Astrocyte of the cerebellum (primary cell): Measurements from ENCODE around the gene RGL4.
"Not testable (repeated sequence)": the region's sequence is repeated elsewhere in the genome, so short reads cannot be mapped to it uniquely, and the experiment has no call there.

Experiments
- DNase-seq: peaks from one replicate; pipeline ENCODE4 v3.0.0-alpha.2; 2011; ENCODE audit warnings: low read depth
- H3K4me3 ChIP-seq: 2 replicates; pipeline ENCODE4 v1.5.1; 2011; ENCODE audit warnings: mild to moderate bottlenecking, low read depth, low read length, moderate library complexity
- CTCF ChIP-seq: IDR thresholded peaks from 2 replicates; pipeline ENCODE4 v1.5.1; 2012; ENCODE audit warnings: low read length, low read depth, moderate library complexity, mild to moderate bottlenecking; ENCODE audit errors: missing control alignments
- in situ Hi-C: cut with HindIII; loops from 2 replicates; pipeline ENCODE4 v1.10.0; 2017; ENCODE audit warnings: low sequenced_read_pairs

The RGL4 gene

GRCh38 chr22:23657727-23658126 lies 33.1 kb upstream of the RGL4 start:
- DNase-seq: no peak
- TF ChIP-seq CTCF: no peak
- in situ Hi-C loops: no loop called here
- H3K4me3 ChIP-seq: no peak overlapping the region

- H3K4me3 ChIP-seq, in situ Hi-C loops, DNase-seq: not testable (repeated sequence)
Measured at GRCh38 chr22:23660381-23660780, 30.4 kb upstream of the RGL4 start.

GRCh38 chr22:23670378-23671295 lies 20.2 kb upstream of the RGL4 start:
- DNase-seq: no peak
- H3K4me3 ChIP-seq: no peak overlapping the region
- TF ChIP-seq CTCF: no peak
- in situ Hi-C loops: no loop called here

- DNase-seq, H3K4me3 ChIP-seq, in situ Hi-C loops: not testable (repeated sequence)
Measured at GRCh38 chr22:23671387-23671786, 19.4 kb upstream of the RGL4 start.

GRCh38 chr22:23672307-23673049 lies 18.3 kb upstream of the RGL4 start:
- in situ Hi-C loops, DNase-seq, H3K4me3 ChIP-seq: not testable (repeated sequence)

- DNase-seq: no peak
- no peak overlapping the region for H3K4me3 ChIP-seq
- no peak for TF ChIP-seq CTCF
- in situ Hi-C loops: no loop called here
Measured at GRCh38 chr22:23673050-23673620, 17.7 kb upstream of the RGL4 start.

- no peak for TF ChIP-seq CTCF
- H3K4me3 ChIP-seq: no peak overlapping the region
- in situ Hi-C loops: no loop called here
- no peak for DNase-seq
Measured at GRCh38 chr22:23673826-23674690, 16.8 kb upstream of the RGL4 start.

- in situ Hi-C loops, DNase-seq, H3K4me3 ChIP-seq: not testable (repeated sequence)
Measured at GRCh38 chr22:23674886-23675501, 15.8 kb upstream of the RGL4 start.
